GM18909 (cell line): ENCODE data around the gene RBM33.
"Not testable (repeated sequence)": the region's sequence is repeated elsewhere in the genome, so short reads cannot be mapped to it uniquely, and the experiment has no call there.

Source experiments
- ATAC-seq: cut with Tn5 transposase; IDR thresholded peaks from one replicate; pipeline ENCODE4 v1.9.1; 2021; ENCODE audit warnings: mild to moderate bottlenecking; ENCODE audit not compliant: unreplicated experiment, poor library complexity

The RBM33 gene

GRCh38 chr7:155686620-155687324, 42.3 kb downstream of the RBM33 start:
- ATAC-seq, result not testable (repeated sequence)

- not testable (repeated sequence) for ATAC-seq
These were observed 43.8 kb downstream of the RBM33 start for GRCh38 chr7:155688237-155688636.

- ATAC-seq, result not testable (repeated sequence)
These were observed 46.2 kb downstream of the RBM33 start for GRCh38 chr7:155690655-155691054.

- ATAC-seq, result peak; percentile 52
These were observed 47.9 kb downstream of the RBM33 start for GRCh38 chr7:155692317-155692716.

GRCh38 chr7:155693826-155694225, 49.4 kb downstream of the RBM33 start:
- ATAC-seq, result no peak

- ATAC-seq, result no peak
These were observed 50.4 kb downstream of the RBM33 start for GRCh38 chr7:155694851-155695250.

- ATAC-seq, result no peak
These were observed 52.3 kb downstream of the RBM33 start for GRCh38 chr7:155696747-155697146.

- no peak for ATAC-seq
These were observed 54.2 kb downstream of the RBM33 start for GRCh38 chr7:155698633-155699032.

- ATAC-seq, result no peak
These were observed 54.7 kb downstream of the RBM33 start for GRCh38 chr7:155699180-155699579.

GRCh38 chr7:155700847-155701246, 56.4 kb downstream of the RBM33 start:
- no peak for ATAC-seq

GRCh38 chr7:155701972-155702544, 57.6 kb downstream of the RBM33 start:
- ATAC-seq, result no peak

GRCh38 chr7:155702616-155703015, 58.2 kb downstream of the RBM33 start:
- ATAC-seq, result no peak

GRCh38 chr7:155705623-155706360, 61.3 kb downstream of the RBM33 start:
- no peak for ATAC-seq

- no peak for ATAC-seq
These were observed 61.9 kb downstream of the RBM33 start for GRCh38 chr7:155706376-155706775.

GRCh38 chr7:155709453-155709852, 65.0 kb downstream of the RBM33 start:
- ATAC-seq, result peak; percentile 68

GRCh38 chr7:155710031-155710430, 65.6 kb downstream of the RBM33 start:
- ATAC-seq, result no peak

- no peak for ATAC-seq
These were observed 66.1 kb downstream of the RBM33 start for GRCh38 chr7:155710530-155710929.

GRCh38 chr7:155711081-155711480, 66.6 kb downstream of the RBM33 start:
- no peak for ATAC-seq

GRCh38 chr7:155713384-155713783, 68.9 kb downstream of the RBM33 start:
- ATAC-seq, result no peak

GRCh38 chr7:155714702-155715101, 70.2 kb downstream of the RBM33 start:
- ATAC-seq, result no peak

GRCh38 chr7:155715111-155715805, 70.8 kb downstream of the RBM33 start:
- no peak for ATAC-seq
